ENCODE results near the gene MGAT5.

Gene MGAT5

GRCh38 chr2:134231965-134232340 is 21.9 kb upstream of the MGAT5 start:
- DNase-seq, result no peak

- DNase-seq, result no peak
These were observed 21.4 kb upstream of the MGAT5 start for GRCh38 chr2:134232461-134232860.

GRCh38 chr2:134232868-134233727 is 20.8 kb upstream of the MGAT5 start:
- no peak for DNase-seq

- DNase-seq, result no peak
These were observed 20.1 kb upstream of the MGAT5 start for GRCh38 chr2:134233728-134234136.

- DNase-seq, result no peak
These were observed 19.3 kb upstream of the MGAT5 start for GRCh38 chr2:134234535-134234934.

GRCh38 chr2:134235510-134236144 is 18.2 kb upstream of the MGAT5 start:
- DNase-seq, result no peak

- no peak for DNase-seq
These were observed 15.5 kb upstream of the MGAT5 start for GRCh38 chr2:134238371-134238770.

- DNase-seq, result no peak
These were observed 13.8 kb upstream of the MGAT5 start for GRCh38 chr2:134240061-134240460.

GRCh38 chr2:134241911-134242310 is 12.0 kb upstream of the MGAT5 start:
- DNase-seq, result no peak

- DNase-seq, result no peak
These were observed 10.6 kb upstream of the MGAT5 start for GRCh38 chr2:134243244-134243643.

GRCh38 chr2:134244086-134244485 is 9.8 kb upstream of the MGAT5 start:
- no peak for DNase-seq

GRCh38 chr2:134244587-134244986 is 9.3 kb upstream of the MGAT5 start:
- no peak for DNase-seq

- DNase-seq, result peak; percentile 79
These were observed 8.4 kb upstream of the MGAT5 start for GRCh38 chr2:134245340-134245984.

GRCh38 chr2:134246154-134246874 is 7.6 kb upstream of the MGAT5 start:
- no peak for DNase-seq

GRCh38 chr2:134247679-134248078 is 6.2 kb upstream of the MGAT5 start:
- no peak for DNase-seq

GRCh38 chr2:134248913-134249312 is 5.0 kb upstream of the MGAT5 start:
- DNase-seq, result no peak

GRCh38 chr2:134249755-134250154 is 4.1 kb upstream of the MGAT5 start:
- no peak for DNase-seq

- DNase-seq, result no peak
These were observed 2.9 kb upstream of the MGAT5 start for GRCh38 chr2:134250840-134251461.

- no peak for DNase-seq
These were observed 1.7 kb upstream of the MGAT5 start for GRCh38 chr2:134252092-134252750.

- DNase-seq, result no peak
These were observed 661 bp upstream of the MGAT5 start for GRCh38 chr2:134253117-134253704.

GRCh38 chr2:134254824-134255223 is 952 bp downstream of the MGAT5 start:
- DNase-seq, result no peak

GRCh38 chr2:134256956-134257355 is 3.1 kb downstream of the MGAT5 start:
- no peak for DNase-seq

All from activated CD8-positive, alpha-beta memory T cell treated with anti-CD3 and anti-CD28 coated beads, Interleukin-2, amount 50 U/mL, for 4 hours (primary cell).